HepG2 (cell line): ENCODE data around the gene VEZF1. TPM values are rescaled to one million over a fixed set of nuclear protein-coding genes. Genes with fewer than 3 reads are reported as not detected.

Experiments used
- ATF7 ChIP-seq, 2 experiments: fragments of 450-650 bp in 1 of 2; sonication (generic) in 1 of 2; formaldehyde crosslinking in 1 of 2; IDR thresholded peaks; 2 replicates each; pipeline versions ENCODE4 v1.4.0 to v1.6.1; 2016 to 2020; ENCODE audit warnings: antibody characterized with exemption in 1 of 2, mild to moderate bottlenecking in 1 of 2, missing genetic modification reagents in 1 of 2
- BCL6 ChIP-seq: IDR thresholded peaks from 2 replicates; pipeline ENCODE4 v1.6.1; 2016; ENCODE audit warnings: missing genetic modification reagents, missing compliant biosample characterization
- CHD4 ChIP-seq: fragments of 200-600 bp; sonication (generic); IDR thresholded peaks from 2 replicates; pipeline ENCODE4 v1.7.0; 2017; ENCODE audit warnings: mild to moderate bottlenecking, low read length, borderline replicate concordance
- CSRNP2 ChIP-seq: sonication (generic); formaldehyde crosslinking; conservative IDR thresholded peaks from 2 replicates; pipeline ENCODE4 v1.8.0; 2022; ENCODE audit warnings: low read depth, missing genetic modification reagents
- DBP ChIP-seq: sonication (generic); formaldehyde crosslinking; IDR thresholded peaks from 2 replicates; pipeline ENCODE4 v1.4.0; 2020; ENCODE audit warnings: missing genetic modification reagents; ENCODE audit errors: not compliant biosample characterization
- FLYWCH1 ChIP-seq: sonication (generic); formaldehyde crosslinking; IDR thresholded peaks from 2 replicates; pipeline ENCODE4 v1.8.1; 2023; ENCODE audit warnings: mild to moderate bottlenecking, missing genetic modification reagents
- GFI1 ChIP-seq: sonication (generic); formaldehyde crosslinking; IDR thresholded peaks from 2 replicates; pipeline ENCODE4 v1.5.0; 2020; ENCODE audit warnings: missing genetic modification reagents, mild to moderate bottlenecking, borderline replicate concordance
- GTF3A ChIP-seq: sonication (generic); formaldehyde crosslinking; conservative IDR thresholded peaks from 2 replicates; pipeline ENCODE4 v1.4.0; 2020; ENCODE audit warnings: mild to moderate bottlenecking, missing genetic modification reagents
- MED13 ChIP-seq: sonication (generic); formaldehyde crosslinking; IDR thresholded peaks from 2 replicates; pipeline ENCODE4 v1.5.0; 2020; ENCODE audit warnings: missing genetic modification reagents
- MIXL1 ChIP-seq: IDR thresholded peaks from 2 replicates; pipeline ENCODE4 v1.6.1; 2016
- SRF ChIP-seq: IDR thresholded peaks from 2 replicates; pipeline ENCODE4 v1.6.1; 2011; ENCODE audit warnings: mild to moderate bottlenecking, low read depth, low read length, moderate library complexity
- TAF15 ChIP-seq: fragments of 200-400 bp; formaldehyde crosslinking; IDR thresholded peaks from one replicate; pipeline ENCODE4 v1.6.1; 2018; ENCODE audit warnings: mild to moderate bottlenecking, low read depth, low read length; ENCODE audit not compliant: poor library complexity, severe bottlenecking
- THAP7 ChIP-seq: sonication (generic); formaldehyde crosslinking; IDR thresholded peaks from 2 replicates; pipeline ENCODE4 v1.8.1; 2023; ENCODE audit warnings: mild to moderate bottlenecking, missing genetic modification reagents
- ZBTB1 ChIP-seq: sonication (generic); formaldehyde crosslinking; IDR thresholded peaks from 2 replicates; pipeline ENCODE4 v1.4.0; 2020; ENCODE audit warnings: missing genetic modification reagents, borderline replicate concordance
- ZBTB37 ChIP-seq: sonication (generic); formaldehyde crosslinking; IDR thresholded peaks from 2 replicates; pipeline ENCODE4 v1.4.0; 2020; ENCODE audit warnings: mild to moderate bottlenecking, missing genetic modification reagents
- ZEB1 ChIP-seq: IDR thresholded peaks from 2 replicates; pipeline ENCODE4 v1.6.1; 2012; ENCODE audit warnings: mild to moderate bottlenecking, low read depth, inconsistent platforms; ENCODE audit not compliant: insufficient replicate concordance
- ZFP82 ChIP-seq: sonication (generic); formaldehyde crosslinking; IDR thresholded peaks from 2 replicates; pipeline ENCODE4 v1.5.1; 2020; ENCODE audit warnings: mild to moderate bottlenecking, missing genetic modification reagents, borderline replicate concordance
- ZNF180 ChIP-seq: sonication (generic); formaldehyde crosslinking; IDR thresholded peaks from 2 replicates; pipeline ENCODE4 v1.4.0; 2020; ENCODE audit warnings: low read depth, missing genetic modification reagents, borderline replicate concordance
- ZNF614 ChIP-seq: IDR thresholded peaks from 2 replicates; pipeline ENCODE4 v1.6.1; 2018; ENCODE audit warnings: missing biosample characterization, missing genetic modification reagents, inconsistent platforms, borderline replicate concordance
- ZNF891 ChIP-seq: sonication (generic); formaldehyde crosslinking; IDR thresholded peaks from 2 replicates; pipeline ENCODE4 v1.5.0; 2020; ENCODE audit warnings: mild to moderate bottlenecking, missing genetic modification reagents
- polyA plus RNA-seq, 8 experiments: library from polyadenylated mRNA; depleted of rRNA in 3 of 8; stranded (reverse) in 7 of 8; unstranded in 1 of 8; fragments of >200 nt; fragmentation: Illumina TruSeq in 4 of 8; extraction: Trizol in 4 of 8; gene quantifications; 2 replicates each; pipeline versions ENCODE4 v1.2.1 to v1.2.3, GENCODE V29; 2011 to 2016; ENCODE audit warnings: low read depth in 4 of 8, missing spikeins in 1 of 8, mixed read lengths in 1 of 8; ENCODE audit not compliant: insufficient read depth in 1 of 8
- total RNA-seq, 5 experiments: library from RNA; depleted of rRNA; stranded (reverse); fragments of >200 nt; fragmentation: Illumina TruSeq; extraction: Trizol; gene quantifications; 2 replicates each; pipeline ENCODE4 v1.2.3, GENCODE V29; 2016; ENCODE audit warnings: low read depth in 1 of 5
- TF ChIP-seq, protein P1 (sequence below): sonication (generic); formaldehyde crosslinking; IDR thresholded peaks from 2 replicates; pipeline ENCODE4 v1.4.0; 2020; ENCODE audit warnings: missing genetic modification reagents
- TF ChIP-seq, protein P2 (sequence below): sonication (generic); formaldehyde crosslinking; IDR thresholded peaks from 2 replicates; pipeline ENCODE4 v1.8.0; 2022; ENCODE audit warnings: missing genetic modification reagents, mild to moderate bottlenecking, moderate library complexity, borderline replicate concordance

VEZF1 gene
- total and polyA plus RNA-seq, 2 of the 13 experiments (the other 11 are each of a cell fraction or from before 2014, with no cell fraction given) = 45.9 to 49.7 TPM

- TF ChIP-seq GFI1 (0 out of 2 replicates have a peak, but pooled peaks have one; percentile 41), TAF15 (no peak), ZNF614 (CRISPR knock-in tag) (peak; percentile 67), ZNF891 (CRISPR knock-in tag) (no peak), DBP (no peak), ZBTB37 (no peak), SRF (no peak), ZBTB1 (CRISPR knock-in tag) (no peak), ZFP82 (no peak), FLYWCH1 (CRISPR knock-in tag) (no peak), MED13 (CRISPR knock-in tag) (no peak), BCL6 (CRISPR knock-in tag) (peak; percentile 89), MIXL1 (CRISPR knock-in tag) (peak; percentile 84), CSRNP2 (CRISPR knock-in tag) (no peak), GTF3A (CRISPR knock-in tag) (no peak), THAP7 (no peak), ZEB1 (peak; percentile 56), ZNF180 (CRISPR knock-in tag) (no peak), ATF7 (IDR thresholded peaks at IDR 0.05) (peak; percentile 91), ATF7 (CRISPR knock-in tag; IDR thresholded peaks at IDR 0.05) (peak; percentile 56; the same call in 1 of the 2 replicates), CHD4 (no peak)
- TF ChIP-seq, protein P1, sequence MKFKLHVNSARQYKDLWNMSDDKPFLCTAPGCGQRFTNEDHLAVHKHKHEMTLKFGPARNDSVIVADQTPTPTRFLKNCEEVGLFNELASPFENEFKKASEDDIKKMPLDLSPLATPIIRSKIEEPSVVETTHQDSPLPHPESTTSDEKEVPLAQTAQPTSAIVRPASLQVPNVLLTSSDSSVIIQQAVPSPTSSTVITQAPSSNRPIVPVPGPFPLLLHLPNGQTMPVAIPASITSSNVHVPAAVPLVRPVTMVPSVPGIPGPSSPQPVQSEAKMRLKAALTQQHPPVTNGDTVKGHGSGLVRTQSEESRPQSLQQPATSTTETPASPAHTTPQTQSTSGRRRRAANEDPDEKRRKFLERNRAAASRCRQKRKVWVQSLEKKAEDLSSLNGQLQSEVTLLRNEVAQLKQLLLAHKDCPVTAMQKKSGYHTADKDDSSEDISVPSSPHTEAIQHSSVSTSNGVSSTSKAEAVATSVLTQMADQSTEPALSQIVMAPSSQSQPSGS (CRISPR knock-in tag) = peak; percentile 93
- TF ChIP-seq, protein P2, sequence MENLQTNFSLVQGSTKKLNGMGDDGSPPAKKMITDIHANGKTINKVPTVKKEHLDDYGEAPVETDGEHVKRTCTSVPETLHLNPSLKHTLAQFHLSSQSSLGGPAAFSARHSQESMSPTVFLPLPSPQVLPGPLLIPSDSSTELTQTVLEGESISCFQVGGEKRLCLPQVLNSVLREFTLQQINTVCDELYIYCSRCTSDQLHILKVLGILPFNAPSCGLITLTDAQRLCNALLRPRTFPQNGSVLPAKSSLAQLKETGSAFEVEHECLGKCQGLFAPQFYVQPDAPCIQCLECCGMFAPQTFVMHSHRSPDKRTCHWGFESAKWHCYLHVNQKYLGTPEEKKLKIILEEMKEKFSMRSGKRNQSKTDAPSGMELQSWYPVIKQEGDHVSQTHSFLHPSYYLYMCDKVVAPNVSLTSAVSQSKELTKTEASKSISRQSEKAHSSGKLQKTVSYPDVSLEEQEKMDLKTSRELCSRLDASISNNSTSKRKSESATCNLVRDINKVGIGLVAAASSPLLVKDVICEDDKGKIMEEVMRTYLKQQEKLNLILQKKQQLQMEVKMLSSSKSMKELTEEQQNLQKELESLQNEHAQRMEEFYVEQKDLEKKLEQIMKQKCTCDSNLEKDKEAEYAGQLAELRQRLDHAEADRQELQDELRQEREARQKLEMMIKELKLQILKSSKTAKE (CRISPR knock-in tag) = no peak; the same call in 1 of the 2 replicates
Observed at GRCh38 chr17:57938061-57938502, 50.0 kb downstream of the VEZF1 start (continued).
